ENCODE results near the gene SHCBP1L.
"Not testable (repeated sequence)": the region's sequence is repeated elsewhere in the genome, so short reads cannot be mapped to it uniquely, and the experiment has no call there.

Gene SHCBP1L

DNA sequence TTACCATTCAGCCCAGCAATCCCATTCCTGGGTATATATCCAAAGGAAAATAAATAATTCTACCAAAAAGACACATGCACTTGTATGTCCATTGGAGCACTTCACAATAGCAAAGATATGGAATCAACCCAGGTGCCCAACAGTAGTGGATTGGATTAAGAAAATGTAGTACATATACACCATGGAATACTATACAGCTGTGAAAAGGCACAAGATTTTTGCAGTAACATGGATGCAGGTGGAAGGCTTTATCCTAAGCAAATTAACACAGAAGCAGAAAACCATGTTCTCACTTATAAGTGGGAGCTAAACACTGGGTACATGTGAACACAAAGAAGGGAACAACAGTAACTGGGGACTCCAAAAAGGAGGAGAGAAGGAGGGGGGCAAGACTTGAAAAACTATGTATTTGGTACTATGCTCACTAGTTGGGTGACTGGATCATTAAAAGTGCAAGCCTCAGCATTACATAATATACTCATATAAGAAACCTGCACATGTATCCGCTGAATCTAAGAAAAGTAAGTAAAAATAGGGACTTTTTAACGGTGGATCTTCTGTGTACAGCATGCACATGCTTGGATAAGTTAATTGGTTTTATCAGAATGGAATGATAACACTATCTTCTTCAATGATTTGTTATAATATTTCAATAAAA, 3.9 kb upstream of the SHCBP1L start:
- in situ Hi-C loops (cut with HindIII; ENCODE audit: low pct_unique_long_range_greater_than_20kb, low sequenced_read_pairs) = no loop called here
- no peak for DNase-seq (ENCODE audit: low read depth in 1 of 2, low spot score in 1 of 2)
- TF ChIP-seq JUND (IDR thresholded peaks at IDR 0.05; ENCODE audit: low read depth) = no peak

DNA sequence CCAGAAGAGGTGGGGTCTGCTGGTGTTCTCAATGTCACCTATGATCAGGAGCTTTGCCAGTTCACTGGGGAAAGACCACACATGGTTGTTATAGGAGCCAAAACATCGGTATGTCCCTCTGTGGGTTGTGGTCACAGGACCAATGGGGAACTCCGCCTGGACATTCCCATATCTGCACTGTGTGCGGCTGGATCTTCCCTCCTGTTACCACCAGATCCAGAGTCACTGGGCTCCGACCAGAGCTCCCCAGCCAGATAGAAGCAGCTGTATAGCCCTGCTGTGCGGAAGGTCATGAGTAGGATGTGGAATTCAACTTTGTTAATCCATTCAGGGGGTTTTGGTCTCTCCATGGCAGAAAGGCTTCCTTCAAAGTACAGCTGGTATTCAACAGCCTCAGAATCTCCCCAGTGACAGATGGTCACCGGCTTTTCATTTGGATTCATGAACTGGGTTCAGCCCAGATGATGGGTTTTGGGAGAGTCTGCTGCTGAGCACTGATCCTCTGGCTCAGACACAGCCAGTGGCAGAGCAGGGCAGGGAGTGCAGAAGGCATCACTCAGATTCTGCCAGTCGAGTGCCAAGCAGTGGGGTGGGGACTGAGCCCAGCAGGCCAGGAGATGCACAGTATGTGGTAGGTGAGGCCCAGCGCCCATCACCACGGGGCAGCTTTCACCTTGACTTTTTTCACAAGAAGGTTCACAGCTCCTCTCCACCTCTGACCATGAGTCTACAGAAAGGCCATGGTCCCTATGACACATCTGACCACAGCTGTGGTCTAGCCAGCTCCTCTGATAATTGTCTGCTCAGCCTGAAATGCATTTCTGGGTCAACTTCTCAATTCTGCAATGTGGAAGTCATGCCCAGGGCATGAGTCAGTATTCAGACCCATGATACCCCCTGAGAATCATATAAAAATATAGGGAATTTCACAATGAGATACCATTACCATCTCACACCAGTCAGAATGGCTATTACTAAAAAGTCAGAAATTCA, 2.9 kb upstream of the SHCBP1L start:
- TF ChIP-seq JUND (IDR thresholded peaks at IDR 0.05; ENCODE audit: low read depth) = no peak
- in situ Hi-C loops (cut with HindIII; ENCODE audit: low pct_unique_long_range_greater_than_20kb, low sequenced_read_pairs) = no loop called here
- DNase-seq (ENCODE audit: low read depth in 1 of 2, low spot score in 1 of 2) = no peak

DNA sequence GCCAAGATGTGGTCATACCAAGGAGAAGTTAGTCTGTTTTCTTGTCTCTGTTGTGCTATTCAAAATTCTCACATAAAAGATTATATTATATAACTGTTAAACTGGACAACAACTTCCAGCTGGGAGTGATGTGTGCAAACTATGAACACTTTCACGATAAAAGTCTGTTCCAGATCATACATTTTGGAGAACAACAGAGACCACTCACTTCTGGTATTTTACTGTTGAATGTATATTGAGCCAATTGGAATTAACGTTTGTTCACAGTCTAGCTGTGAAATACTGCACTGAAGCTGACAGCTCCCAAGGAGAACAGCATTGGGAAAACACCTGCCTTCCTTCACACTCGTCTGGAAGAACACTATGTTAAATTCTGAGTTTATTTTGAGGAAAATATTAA, 860 bp upstream of the SHCBP1L start:
- no peak for TF ChIP-seq JUND (IDR thresholded peaks at IDR 0.05; ENCODE audit: low read depth)
- in situ Hi-C loops (cut with HindIII; ENCODE audit: low pct_unique_long_range_greater_than_20kb, low sequenced_read_pairs) = no loop called here
- DNase-seq (ENCODE audit: low read depth in 1 of 2, low spot score in 1 of 2) = no peak

DNA sequence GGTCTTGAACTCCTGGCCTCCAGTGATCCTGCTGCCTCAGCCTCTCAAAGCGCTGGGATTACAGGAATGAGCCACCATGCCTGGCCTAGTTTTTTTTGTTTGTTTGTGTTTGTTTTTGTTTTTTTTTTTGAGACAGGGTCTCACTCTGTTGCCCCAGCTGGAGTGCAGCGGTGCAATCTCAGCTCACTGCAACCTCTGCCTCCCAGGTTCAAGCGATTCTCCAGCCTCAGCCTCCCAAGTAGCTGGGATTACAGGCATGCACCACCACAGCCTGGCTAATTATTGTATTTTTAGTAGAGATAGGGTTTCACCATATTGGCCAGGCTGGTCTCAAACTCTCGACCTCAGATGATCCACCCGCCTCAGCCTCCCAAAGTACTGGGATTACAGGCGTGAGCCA, 9.6 kb downstream of the SHCBP1L start:
- in situ Hi-C loops (cut with HindIII; ENCODE audit: low pct_unique_long_range_greater_than_20kb, low sequenced_read_pairs); DNase-seq (ENCODE audit: low read depth in 1 of 2, low spot score in 1 of 2): not testable (repeated sequence)

DNA sequence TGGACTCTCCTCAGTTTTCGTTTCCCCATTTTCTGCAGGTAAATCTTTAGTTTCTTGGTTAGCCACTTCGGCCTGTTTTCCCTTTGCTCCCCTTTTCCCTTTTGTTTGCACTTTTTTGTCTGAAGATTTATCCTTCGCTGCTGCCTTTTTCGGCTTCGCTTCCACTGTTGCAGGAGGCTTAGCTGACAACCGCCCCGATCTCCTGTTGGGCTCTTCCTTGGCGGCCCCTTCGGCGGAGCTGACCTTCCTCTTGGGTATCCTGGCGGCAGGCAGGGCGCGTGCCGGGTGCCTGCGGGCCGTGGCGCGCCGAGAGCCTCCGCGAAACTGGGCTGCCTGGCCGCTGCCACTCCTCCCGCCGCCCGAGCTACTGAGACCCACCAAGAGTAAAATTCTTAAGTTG, 10.8 kb downstream of the SHCBP1L start:
- in situ Hi-C loops (cut with HindIII; ENCODE audit: low pct_unique_long_range_greater_than_20kb, low sequenced_read_pairs); DNase-seq (ENCODE audit: low read depth in 1 of 2, low spot score in 1 of 2): not testable (repeated sequence)

DNA sequence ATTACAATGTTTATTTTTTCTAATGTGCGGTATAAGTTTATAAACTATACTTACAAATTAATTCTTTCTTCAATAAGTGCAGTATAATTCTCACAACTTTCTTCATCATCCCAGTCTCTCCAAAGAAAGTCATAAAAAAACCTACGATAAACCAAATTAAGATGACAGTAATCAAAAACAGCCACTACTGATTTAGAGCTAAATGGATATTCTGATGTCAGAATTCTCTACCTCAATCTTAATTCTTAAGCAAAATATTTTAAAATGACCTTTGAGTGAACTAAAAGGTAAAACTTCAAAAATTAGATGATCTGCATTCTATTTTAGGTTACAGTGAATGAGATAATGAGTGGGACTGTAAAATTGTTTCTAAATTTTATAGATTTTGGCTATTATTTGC, 13.6 kb downstream of the SHCBP1L start:
- in situ Hi-C loops (cut with HindIII; ENCODE audit: low pct_unique_long_range_greater_than_20kb, low sequenced_read_pairs) = no loop called here
- TF ChIP-seq JUND (IDR thresholded peaks at IDR 0.05; ENCODE audit: low read depth) = no peak
- no peak for DNase-seq (ENCODE audit: low read depth in 1 of 2, low spot score in 1 of 2)

DNA sequence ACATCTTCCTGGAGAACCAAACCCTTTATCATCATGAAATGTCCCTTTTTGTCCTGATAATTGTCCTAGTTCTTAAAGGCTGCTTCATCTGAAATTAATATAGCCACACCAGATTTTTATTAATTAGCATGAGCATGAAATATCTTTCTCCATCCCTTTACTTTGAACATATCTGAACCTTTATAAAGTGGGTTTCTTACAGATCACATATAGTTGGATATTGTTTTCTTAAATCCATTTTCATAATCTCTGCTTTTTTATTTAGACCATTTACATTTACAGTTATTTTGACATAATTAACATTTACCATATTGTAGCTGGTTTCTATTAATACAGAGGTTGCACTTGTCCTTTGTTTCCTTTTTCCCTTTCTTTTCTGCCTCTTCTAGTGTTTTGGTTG, 17.2 kb downstream of the SHCBP1L start:
- in situ Hi-C loops (cut with HindIII; ENCODE audit: low pct_unique_long_range_greater_than_20kb, low sequenced_read_pairs) = no loop called here
- TF ChIP-seq JUND (IDR thresholded peaks at IDR 0.05; ENCODE audit: low read depth) = no peak
- DNase-seq (ENCODE audit: low read depth in 1 of 2, low spot score in 1 of 2) = no peak

DNA sequence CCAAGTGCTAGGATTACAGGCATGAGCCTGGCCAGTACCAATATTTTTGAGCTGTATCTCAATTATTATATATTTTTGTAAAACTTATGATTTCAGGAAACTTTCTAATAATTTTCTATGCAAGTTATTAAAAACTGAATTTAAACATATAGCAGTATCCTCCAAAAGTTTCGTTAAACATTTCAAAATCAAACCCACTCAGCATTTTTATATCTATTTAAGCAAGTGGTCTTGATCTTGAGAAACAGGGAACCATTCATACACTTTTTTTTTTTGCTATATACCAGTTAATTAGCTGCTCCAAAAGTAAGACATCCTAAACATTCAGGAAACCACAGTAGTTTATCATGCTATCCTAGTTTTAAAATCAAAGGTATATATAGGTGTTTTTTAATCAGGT, 22.0 kb downstream of the SHCBP1L start:
- no peak for DNase-seq (ENCODE audit: low read depth in 1 of 2, low spot score in 1 of 2)
- in situ Hi-C loops (cut with HindIII; ENCODE audit: low pct_unique_long_range_greater_than_20kb, low sequenced_read_pairs) = no loop called here
- TF ChIP-seq JUND (IDR thresholded peaks at IDR 0.05; ENCODE audit: low read depth) = no peak

DNA sequence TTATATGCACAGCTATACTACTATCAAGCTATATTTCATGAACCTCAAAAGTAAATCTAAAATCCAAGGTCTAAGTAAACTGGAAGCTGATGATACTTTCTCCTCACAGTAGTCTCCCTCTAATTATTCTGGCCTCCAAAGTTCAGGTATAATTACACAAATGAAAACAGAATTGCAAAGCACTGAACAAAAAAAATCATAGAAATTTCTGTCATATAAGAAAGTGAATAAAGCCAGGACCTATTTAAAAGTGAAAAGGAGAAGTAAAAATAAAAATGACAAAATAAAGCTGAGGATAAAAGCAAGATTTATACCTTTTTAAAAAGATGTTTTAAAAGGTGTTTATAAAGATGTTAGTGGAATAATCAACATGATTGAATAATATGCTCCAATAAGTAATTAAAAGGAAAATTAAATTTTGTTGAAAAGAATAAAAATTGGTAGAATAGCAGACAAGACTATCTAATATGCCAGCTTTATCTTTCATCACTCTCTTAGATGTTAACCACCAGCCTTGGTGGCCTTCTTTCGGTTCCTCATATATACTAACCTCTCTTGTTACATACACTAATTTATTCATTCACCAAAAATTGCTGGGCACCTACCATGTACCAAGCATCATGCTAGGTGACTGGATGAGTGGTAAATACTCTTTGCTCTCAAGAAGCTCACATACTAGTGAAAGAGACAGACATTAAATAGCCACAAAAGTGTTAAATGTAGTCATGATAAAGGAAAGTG, 25.1 kb downstream of the SHCBP1L start:
- DNase-seq (ENCODE audit: low read depth in 1 of 2, low spot score in 1 of 2) = no peak
- in situ Hi-C loops (cut with HindIII; ENCODE audit: low pct_unique_long_range_greater_than_20kb, low sequenced_read_pairs) = no loop called here
- no peak for TF ChIP-seq JUND (IDR thresholded peaks at IDR 0.05; ENCODE audit: low read depth)

DNA sequence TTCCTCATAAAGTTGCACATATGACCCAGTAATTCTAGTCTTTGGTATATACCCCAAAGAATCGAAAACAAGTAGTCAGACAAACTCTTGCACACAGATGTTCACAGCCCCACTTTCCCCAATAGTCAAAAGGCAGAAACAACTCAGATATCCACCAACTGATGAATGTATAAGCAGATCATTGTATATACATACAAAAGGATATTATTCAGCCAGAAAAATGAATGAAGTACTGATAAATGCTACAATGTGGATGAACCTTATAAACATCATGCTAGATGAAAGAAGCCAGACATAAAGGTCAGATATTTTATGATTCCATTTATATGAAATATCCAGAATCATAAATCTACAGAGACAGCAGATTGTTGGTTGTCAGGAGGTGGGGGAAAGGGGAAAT, 27.3 kb downstream of the SHCBP1L start:
- DNase-seq (ENCODE audit: low read depth in 1 of 2, low spot score in 1 of 2) = no peak
- in situ Hi-C loops (cut with HindIII; ENCODE audit: low pct_unique_long_range_greater_than_20kb, low sequenced_read_pairs) = no loop called here
- no peak for TF ChIP-seq JUND (IDR thresholded peaks at IDR 0.05; ENCODE audit: low read depth)

DNA sequence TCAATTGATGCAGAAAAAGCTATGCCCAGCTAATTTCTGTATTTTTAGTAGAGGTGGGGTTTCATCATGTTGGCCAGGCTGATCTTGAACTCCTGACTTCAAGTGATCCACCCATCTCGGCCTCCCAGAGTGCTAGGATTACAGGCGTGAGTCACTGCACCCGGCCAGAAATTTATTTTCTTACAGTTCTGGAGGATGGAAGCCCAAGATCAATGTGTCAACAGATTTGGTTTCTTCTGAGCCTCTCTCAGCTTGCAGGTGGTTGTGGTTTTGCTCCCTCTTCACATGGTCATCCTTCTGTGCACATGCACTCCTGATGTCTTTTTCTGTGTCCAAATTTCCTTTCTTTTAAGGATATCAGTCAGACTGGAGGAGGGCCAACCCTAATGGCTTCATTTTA, 35.6 kb downstream of the SHCBP1L start:
- TF ChIP-seq JUND (IDR thresholded peaks at IDR 0.05; ENCODE audit: low read depth) = no peak
- in situ Hi-C loops (cut with HindIII; ENCODE audit: low pct_unique_long_range_greater_than_20kb, low sequenced_read_pairs) = no loop called here
- DNase-seq (ENCODE audit: low read depth in 1 of 2, low spot score in 1 of 2) = no peak

DNA sequence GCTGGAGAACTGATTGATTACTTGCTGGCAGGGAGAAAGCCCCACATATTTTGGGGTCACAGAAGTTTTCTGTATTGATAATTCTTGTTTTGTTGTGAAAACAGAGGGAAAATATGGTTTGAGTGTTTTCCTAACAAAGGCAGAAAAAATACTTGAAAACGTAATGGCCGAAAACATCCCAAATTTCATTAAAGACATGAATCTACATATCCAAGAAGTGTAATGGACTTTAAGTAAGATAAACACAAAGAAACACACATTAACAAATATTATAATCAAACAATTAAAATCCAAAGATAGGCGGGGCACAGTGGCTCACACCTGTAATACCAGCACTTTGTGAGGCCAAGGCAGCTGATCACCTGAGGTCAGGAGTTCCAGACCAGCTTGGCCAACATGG, 39.6 kb downstream of the SHCBP1L start:
- in situ Hi-C loops (cut with HindIII; ENCODE audit: low pct_unique_long_range_greater_than_20kb, low sequenced_read_pairs) = no loop called here
- TF ChIP-seq JUND (IDR thresholded peaks at IDR 0.05; ENCODE audit: low read depth) = no peak
- no peak for DNase-seq (ENCODE audit: low read depth in 1 of 2, low spot score in 1 of 2)

DNA sequence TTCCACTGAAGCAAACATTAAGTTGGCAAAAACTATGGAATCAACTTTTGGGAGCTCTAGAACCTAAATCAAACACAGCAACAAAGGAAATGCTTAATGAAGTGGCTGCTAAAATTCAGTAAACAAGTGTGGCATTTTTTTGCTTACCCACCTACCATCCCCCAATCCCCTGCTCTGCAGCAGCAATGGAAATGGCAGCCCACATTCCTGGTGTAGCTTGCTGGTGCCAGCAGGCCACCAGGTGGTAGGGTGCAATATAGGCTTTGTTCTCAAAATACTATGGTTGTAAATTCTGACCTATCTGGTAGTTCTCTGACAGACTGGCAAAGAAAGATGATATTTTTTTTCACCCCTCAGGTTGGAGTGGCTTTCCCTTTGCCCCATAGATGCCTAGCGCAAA, 42.8 kb downstream of the SHCBP1L start:
- in situ Hi-C loops (cut with HindIII; ENCODE audit: low pct_unique_long_range_greater_than_20kb, low sequenced_read_pairs) = no loop called here
- DNase-seq (ENCODE audit: low read depth in 1 of 2, low spot score in 1 of 2) = peak in 1 of 2 experiments; percentile 60
- TF ChIP-seq JUND (IDR thresholded peaks at IDR 0.05; ENCODE audit: low read depth) = no peak
